Amniotic epithelial cell (primary cell): ENCODE measurements around the gene FSTL3.
"Not testable (repeated sequence)": the region's sequence is repeated elsewhere in the genome, so short reads cannot be mapped to it uniquely, and the experiment has no call there.

Experiments
- DNase-seq: peaks from one replicate; pipeline ENCODE4 v3.0.0-alpha.2; 2010; ENCODE audit warnings: low read depth

FSTL3 gene

DNA sequence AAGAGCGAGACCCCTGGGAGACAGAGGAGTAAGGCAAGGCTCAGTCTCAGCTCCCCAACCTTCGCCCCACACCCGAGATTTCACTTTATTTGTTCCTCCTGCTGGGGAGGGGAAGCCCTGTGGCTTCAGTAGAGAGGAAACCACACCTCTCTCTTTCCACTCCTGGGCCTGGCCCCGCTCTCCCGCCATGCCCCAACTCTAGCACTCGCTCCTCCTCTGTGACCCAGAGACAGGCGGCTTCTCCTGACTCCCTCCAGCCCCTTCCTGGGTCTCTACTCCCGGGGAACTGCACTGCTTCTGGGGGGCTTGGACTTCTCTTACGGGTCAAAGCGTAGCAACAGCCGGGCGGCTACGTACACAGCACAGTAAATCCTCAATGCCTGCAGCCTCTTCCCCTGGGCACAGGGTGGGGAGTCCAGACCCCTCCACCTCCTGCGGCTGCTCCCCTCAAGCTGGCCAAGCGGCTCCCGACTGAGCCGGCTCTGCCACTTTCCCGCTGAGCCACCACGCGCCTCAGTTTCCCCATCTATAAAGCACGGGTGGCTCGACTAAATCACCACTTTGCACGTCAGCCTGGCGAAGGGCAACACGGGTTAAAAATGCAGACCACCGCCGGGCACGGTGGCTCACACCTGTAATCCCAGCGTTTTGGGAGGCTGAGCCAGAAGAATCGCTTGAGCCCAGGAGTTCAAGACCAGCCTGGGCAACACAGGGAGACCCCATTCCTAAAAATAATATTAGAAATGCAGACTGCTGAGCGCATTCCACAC, 14.6 kb upstream of the FSTL3 start:
- DNase-seq, result no peak

DNA sequence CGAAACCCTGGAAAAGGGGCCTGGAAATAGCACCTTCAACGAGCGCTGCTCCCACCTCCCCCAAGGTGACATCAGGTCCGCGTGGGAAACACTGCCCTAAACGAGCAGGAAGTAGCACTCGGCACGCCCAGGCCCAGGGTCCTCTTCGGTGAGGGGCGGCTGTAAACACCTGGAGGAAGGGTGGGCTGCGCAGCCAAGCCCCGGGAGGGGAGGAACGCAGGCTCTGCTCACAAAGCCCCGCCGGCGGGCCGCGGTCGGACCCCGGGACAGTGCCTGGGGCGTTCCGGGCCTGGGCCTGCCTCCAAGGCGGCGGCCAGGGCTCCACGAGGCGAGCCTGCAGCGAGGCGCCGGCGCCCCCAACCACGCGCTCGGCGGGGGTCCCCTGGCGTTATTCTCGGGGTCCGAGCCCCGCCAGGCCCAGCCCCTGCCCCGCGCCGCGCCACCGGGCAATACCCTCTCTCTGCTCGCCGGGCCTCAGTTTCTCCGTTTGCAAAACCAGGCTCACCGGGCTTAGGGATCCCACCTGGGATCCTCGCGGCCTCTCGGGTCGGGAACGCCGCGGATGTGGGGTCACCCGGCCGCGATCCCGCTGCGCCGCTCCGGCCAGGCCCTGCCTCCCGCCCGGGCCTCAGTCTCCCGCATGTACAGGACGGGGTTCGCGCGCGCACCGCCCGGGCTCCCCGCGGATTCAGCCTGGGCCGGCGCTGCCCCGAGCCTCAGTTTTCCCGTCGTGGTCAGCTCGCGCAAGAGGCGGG, 13.8 kb upstream of the FSTL3 start:
- peak; percentile 34 for DNase-seq

DNA sequence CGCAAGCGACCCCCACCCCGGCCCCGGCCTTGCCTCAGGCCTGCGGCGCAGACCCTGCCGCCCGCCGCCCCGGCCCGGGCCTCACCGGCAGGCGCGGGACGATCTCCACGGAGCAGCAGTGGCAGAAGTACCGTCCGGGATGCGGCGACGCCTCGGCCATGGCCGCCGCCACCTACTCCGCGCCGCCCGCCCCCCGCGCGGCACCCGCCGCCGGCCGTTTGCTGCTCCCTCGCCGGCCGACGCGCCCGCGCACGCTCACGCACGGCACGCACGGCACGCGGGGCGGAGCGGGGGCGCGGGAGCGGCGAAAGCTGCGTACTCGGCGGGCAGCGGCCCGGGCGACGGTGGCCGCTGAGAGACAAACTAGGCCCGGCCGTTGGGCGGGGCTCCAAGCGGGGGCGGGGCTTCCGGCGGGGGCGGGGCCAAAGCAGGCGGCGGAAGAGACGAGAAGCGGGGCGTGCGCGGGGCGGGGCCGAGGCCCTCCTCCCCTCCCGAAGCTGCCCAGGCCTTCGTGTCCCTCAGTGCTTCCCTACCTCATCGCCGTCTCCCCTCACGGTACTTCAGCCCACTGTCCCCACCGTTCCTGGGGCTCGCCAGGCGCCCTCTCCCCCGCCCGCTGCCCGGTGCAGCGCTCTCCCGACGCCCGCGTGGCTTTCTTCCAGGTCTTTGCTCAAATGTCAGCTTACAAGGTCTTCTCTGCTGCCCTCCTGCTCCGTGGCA, 13.1 kb upstream of the FSTL3 start, which contains the start of gene RNF126:
Gene RNF126 (minus strand): TSS at position 253 of the 720 bp plus-strand sequence. CDS start 93 bp downstream, at position 160.
- DNase-seq, result peak; percentile 83

DNA sequence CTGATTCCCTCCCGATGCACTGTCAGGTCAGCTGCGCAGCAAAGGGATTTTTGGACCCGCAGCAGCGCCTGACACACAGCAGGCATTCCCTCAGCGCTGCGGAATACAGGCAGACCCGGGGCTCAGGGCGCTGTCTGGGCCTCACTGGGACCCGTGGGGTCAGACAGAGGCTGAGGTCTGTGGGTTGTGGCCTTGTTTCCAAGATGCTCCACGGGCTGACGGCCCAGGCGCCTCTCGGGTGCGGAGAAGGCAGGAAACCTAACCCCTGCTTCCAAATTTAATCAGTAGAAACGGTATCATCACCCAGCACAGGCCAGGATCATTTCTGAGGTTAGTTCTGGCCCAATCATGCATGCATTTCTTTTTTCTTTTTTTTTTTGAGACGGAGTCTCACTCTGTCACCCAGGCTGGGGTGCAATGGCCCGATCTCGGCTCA, 12.5 kb upstream of the FSTL3 start:
- DNase-seq, result no peak

DNA sequence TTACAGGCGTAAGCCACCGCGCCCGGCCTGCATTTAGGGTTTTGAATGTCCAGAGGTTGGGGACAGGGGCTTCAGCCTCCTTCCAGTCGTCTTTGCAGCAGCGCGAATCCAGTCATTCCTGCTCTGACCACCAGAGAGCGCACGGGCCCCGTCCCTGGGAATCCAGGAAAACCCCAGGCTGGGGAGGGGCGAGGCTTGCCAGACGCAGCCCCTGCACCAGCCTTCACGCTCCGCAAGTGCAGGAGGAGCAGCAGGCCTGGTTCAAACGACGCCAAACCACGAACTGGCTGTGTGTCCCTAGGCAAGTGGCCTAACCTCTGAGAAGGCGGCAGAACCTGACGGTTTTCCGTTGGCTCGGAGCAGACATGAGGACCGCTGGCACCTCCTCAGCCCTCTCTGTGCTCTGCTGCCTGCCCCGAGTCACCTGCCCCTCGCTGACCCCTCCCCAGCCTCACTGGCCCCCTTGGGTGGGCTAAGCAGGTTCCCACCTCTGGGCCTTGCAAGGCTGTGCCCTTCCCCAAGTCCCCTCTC, 11.2 kb upstream of the FSTL3 start:
- DNase-seq, result peak; percentile 65

DNA sequence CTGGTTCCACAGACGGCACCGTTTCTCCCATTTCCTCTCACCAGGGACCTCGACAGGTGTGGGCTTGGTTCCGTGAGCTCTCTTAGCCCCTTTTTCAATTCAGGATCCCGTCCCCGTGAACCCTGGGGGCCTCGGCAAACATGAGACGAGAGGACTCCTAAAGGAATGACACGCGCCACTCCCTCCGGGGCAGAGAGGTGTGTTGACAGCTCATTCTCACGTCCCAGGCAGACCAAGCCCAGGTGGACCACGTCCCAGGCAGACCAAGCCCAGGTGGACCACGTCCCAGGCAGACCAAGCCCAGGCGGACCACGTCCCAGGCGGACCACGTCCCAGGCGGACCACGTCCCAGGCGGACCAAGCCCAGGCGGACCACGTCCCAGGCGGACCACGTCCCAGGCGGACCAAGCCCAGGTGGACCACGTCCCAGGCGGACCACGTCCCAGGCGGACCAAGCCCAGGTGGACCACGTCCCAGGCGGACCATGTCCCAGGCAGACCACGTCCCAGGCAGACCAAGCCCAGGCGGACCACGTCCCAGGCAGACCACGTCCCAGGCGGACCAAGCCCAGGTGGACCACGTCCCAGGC, 9.1 kb upstream of the FSTL3 start:
- not testable (repeated sequence) for DNase-seq

DNA sequence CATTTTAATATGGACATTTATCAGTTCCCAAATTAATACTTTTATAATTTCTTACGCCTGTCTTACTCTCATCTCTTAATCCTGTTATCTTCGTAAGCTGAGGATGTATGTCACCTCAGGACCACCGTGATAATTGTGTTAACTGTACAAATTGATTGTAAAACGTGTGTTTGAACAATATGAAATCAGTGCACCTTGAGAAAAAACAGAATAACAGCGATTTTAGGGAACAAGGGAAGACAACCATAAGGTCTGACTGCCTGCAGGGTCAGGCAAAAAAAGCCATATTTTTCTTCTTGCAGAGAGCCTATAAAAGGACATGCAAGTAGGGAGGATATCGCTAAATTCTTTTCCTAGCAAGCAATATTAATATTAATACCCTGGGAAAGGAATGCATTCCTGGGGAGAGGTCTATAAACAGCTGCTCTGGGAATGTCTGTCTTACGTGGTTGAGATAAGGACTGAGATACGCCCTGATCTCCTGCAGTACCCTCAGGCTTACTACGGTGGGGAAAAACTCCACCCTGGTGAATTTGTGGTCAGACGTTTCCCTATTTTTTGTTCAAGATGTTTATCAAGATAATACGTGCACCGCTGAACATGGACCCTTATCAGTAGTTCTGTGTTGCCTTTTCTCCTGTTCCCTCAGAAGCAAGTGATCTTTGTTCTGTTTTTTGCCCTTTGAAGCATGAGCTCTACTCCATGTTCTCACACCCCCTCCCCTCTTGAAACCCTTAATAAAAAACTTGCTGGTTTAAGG, 7.3 kb upstream of the FSTL3 start:
- peak; percentile 91 for DNase-seq

DNA sequence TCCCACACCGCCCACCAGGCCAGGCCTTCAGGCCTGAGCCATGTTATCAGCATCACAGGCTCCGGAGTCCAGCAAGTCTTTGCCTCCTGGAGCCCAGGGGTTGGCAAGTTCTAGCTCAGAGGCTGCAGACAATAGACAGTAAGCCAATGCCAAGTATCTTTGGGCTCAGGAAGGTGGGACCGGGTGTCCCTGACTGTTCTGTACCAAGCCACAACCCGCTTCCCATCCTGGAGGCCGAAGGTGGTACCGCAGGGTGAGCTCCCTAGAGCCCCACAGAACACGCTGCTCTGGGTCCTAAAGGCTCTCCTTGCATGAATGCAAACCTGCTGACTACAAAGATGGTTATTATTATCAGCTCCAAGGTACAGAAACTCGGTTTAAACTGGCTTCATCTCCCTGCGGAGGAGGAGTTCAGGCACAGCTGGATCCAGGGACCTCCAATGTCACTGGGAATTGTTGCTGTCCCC, 5.5 kb upstream of the FSTL3 start:
- DNase-seq, result no peak

DNA sequence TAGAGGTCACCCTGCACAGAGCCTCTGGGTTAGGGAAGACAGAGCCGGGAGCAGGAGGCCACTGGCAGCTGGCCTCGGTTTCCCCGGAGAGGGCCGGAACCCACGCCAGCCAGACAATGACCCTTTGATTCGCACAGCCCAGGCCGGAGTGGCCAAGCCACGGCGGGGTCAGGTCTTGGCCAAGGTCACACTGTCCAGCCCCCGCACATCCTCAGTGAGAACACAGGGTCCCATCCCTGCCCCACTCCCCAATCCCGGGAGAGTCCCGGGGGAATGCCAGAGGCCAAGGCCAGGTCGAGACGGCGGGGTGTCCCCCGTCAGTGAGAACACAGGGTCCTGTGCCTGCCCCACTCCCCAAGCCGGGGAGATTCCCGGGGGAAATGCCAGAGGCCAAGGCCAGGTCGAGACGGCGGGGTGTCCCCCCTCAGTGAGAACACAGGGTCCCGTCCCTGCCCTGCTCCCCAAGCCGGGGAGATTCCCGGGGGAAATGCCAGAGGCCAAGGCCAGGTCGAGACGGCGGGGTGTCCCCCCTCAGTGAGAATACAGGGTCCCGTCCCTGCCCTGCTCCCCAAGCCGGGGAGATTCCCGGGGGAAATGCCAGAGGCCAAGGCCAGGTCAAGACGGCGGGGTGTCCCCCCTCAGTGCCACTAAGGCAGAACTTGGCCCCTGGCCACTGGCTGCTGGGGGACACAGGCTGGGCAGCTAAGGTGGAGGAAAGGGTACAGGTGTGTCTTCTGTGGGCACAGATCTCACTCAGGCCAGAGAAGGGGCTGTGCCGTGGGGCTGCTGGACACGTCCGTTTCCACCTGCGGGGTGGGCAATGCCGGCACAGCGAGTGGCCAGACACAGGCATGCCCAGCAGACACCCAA, 1.7 kb upstream of the FSTL3 start:
- no peak for DNase-seq

DNA sequence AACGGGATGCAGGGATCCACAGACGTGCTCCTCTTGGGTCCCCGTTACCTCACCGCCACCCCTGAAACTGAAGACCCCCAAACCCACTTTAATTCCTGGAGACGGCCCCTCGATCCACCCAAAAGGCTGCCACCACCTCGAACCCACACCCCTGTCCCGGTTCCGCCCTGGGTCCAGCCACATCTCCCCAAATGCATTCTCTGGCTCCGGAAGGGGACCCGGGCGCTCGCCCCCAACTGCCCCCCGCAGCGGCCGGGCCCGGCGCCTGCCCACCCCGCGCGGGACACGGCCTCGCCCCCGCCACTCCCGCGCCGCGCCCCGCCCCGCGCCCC, 219 bp upstream of the FSTL3 start:
- DNase-seq, result no peak

DNA sequence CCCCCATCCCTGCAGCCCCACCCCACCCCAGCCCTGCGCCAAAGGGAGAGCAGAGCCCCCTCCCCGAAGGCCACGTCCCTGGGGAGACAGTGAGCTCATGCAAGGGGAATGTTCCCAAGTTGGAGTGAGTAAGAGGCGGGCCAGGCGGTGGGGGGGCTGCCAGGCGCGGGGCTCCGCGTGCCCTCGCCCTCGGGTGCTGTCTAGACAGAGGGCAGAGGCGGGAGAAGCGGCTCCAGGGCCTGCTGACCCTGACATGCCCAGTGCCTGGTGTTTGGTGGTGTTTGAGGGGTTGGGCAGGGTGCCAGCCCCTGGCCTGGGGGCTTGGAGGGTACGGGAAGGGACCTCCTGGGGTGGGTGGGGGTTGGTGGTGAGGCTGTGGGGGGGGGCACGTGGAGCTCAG, 1.0 kb downstream of the FSTL3 start:
- peak; percentile 86 for DNase-seq

DNA sequence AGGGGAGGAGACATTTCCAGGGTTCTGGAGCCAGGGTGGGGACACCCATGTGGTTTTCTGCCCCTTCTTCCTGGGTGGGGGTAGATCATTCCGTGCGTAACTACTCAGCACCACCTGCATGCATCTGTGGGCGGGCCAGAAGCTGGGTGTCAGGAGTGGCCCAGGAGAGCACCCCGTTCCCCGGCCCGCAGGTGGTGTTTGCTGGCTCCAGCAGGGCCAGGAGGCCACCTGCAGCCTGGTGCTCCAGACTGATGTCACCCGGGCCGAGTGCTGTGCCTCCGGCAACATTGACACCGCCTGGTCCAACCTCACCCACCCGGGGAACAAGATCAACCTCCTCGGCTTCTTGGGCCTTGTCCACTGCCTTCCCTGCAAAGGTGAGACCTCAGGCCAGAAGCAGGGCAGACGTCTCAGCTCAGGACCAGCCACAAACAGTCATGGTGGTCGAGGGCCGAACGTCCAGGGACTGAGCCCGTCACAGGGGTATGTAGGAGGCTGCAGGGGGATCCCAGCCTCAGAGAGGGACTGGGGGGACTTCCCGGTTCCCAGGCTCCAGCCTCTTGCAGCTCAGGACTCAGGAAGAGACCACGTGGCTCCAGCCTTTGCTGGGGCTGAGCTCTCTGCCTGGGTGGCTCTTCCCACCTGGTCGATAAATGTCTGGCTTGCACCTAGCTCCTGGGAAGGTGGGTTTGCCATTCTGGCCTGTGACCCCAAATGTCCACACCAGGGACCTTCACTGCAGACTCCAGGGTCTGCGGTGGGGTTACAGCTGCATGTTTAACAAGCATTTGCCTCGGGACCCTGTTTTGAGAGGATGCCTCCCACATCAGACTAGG, 1.6 kb downstream of the FSTL3 start:
- peak; percentile 50 for DNase-seq

DNA sequence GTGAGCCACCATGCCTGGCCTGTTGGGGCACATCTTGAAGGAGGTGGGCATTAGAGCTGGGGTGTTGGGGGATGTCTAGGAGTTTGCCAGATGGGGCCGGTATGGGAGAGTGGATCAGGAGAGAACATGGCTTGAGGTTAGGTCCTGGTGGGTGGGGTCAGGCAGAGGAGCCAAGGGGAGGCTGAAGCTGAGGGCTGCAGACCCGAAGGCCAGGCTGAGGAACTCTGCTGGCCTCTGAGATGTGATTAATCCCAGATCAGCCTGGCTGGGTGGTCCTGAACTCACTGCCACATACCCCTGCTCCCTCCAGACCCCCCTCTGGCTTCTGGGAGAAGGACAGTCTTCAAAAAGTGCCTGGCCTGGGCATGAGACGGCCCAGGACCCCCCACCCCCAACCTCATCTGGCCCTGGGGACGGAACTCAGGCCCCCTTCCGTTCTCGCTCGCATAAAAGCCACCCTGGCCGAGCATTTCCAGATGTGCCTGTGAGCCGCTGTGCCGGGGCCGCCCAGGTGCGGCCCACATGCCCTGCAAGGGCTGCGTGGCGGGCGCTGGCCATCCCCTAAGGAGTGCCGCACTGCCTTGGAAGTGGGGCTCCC, 2.7 kb downstream of the FSTL3 start:
- DNase-seq, result no peak

DNA sequence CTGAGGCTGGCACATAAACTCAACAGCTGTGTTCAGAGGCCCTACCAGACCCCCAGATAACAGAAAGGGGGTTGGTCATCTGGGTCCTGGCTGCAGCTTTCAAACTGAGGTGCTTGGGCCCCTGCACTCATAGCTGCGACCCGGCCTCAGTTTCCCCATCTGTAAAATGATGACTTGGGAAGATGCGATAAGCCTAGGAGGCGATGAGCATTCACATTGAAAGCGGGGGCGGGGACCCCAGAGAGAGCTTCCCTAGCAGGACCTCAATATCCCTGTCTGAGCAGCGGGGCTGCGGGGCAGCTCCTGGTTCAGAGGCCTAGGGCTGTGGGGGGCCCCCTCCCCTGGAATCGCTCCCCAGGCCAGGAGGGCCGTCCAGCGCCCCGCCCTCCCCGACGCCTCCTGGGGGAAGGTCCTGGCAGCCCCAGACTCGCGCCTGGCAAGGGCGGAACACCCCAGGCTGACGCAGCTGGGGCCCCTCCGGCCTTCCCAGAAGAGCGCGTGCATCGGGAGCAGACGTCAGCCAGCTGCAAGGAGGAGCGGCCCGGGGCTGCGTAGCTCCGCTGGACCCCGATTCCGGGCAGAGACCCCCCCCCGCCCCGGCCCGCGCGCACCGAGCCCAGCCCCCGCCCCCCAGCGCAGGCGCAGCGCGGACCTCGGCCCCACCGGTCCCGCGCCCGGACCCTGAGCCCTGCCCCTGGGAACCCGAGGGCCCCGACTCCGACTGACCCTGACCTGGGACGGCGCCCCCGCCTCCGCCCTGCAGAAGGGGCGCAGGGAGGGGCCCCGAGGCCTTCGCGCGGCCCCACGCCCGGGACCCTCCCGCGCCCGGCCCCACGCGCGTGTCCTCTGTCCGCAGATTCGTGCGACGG, 3.5 kb downstream of the FSTL3 start:
- DNase-seq, result peak; percentile 78

DNA sequence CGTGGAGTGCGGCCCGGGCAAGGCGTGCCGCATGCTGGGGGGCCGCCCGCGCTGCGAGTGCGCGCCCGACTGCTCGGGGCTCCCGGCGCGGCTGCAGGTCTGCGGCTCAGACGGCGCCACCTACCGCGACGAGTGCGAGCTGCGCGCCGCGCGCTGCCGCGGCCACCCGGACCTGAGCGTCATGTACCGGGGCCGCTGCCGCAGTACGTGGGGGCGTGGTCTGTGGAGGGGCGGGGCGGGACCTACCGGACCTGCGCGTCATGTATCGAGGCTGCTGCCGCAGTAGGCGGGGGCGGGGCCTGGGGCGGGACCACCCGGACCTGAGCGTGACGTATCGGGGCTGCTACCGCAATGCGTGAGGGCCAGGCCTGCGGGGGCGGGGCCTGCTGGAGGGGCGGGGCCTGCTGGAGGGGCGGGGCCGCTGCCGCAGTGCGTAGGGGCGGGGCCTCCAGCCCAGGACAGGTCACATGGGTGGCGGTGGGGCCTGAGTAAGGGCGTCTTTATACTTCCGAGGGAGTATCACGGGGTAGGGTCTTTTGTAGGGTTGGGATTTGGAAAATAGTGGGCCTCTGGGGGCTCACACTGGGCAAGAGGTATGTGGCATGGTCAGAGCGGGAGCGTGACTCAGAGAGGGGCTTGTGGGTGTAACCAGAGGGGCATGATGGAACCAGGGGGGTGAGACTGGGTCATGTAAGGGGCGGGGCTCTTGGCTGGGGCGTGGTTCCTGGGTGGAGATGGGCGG, 4.3 kb downstream of the FSTL3 start:
- DNase-seq, result peak; percentile 94

DNA sequence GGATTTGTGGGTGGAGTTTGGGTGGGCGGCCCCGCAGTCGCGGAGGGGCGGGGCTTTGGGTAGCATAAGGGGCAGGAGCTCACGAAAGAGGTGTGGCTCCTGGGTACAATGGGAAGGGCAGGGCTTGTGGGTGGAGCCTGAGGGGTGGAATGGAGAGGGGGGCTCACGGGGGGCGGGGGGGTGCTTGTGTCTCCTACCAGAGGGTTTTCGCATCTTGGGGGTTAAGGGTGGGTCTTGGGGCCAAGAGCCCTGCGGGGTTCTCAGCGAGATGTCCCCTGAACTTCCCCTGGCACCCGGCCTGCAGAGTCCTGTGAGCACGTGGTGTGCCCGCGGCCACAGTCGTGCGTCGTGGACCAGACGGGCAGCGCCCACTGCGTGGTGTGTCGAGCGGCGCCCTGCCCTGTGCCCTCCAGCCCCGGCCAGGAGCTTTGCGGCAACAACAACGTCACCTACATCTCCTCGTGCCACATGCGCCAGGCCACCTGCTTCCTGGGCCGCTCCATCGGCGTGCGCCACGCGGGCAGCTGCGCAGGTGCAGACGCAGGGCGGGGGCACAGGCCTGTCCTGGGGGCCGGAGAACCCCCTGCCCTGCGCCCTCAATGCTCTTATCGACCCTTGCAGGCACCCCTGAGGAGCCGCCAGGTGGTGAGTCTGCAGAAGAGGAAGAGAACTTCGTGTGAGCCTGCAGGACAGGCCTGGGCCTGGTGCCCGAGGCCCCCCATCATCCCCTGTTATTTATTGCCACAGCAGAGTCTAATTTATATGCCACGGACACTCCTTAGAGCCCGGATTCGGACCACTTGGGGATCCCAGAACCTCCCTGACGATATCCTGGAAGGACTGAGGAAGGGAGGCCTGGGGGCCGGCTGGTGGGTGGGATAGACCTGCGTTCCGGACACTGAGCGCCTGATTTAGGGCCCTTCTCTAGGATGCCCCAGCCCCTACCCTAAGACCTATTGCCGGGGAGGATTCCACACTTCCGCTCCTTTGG, 5.1 kb downstream of the FSTL3 start:
- no peak for DNase-seq
